Frontal cortex (tissue), 4 donors: Measurements from ENCODE around the gene PSMB10. TPM values are rescaled to one million over a fixed set of nuclear protein-coding genes. Genes with fewer than 3 reads are reported as not detected.
A peak's percentile ranks its signal among the peaks of the same experiment; 100 is the strongest.
"Not testable (repeated sequence)": the region's sequence is repeated elsewhere in the genome, so short reads cannot be mapped to it uniquely, and the experiment has no call there.

ENCODE experiments used
- DNase-seq, 2 donors: peaks; one replicate each; pipeline ENCODE4 v3.0.0; 2012; ENCODE audit warnings: low spot score in 2 of 2
- FAIRE-seq: peaks from 2 replicates; lab custom pipeline; 2012; peaks lifted over from hg19 to GRCh38; lab: Jason Lieb, UNC
- total RNA-seq: library from RNA; depleted of rRNA; stranded (reverse); fragments of >200 nt; gene quantifications from one replicate; pipeline ENCODE4 v1.2.3, GENCODE V29; 2014
- donor health status: control.
- donor health status: control.
- donor health status: control.

The PSMB10 gene
- total RNA-seq, 1 donor from 2014 or later, result 13.0 TPM

DNA sequence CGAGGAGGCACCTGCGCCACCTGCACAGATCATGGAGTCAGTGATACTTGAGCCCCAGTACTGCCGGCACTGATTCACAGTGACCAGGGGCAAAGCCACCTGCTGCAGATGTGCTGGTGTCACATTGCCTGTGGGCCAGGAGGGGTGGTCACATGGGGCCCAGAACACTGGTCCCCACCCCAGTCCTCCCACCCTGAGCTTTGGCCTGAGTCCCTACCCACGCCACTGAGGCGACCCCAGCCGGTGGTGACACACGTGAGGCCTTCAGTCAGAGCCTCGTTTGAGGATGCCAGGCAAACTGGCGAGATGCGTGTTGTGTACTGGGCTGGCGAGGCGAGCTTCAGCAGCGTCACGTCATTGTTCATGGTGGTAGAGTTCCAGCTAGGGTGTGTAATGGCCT, 6.5 kb downstream of the PSMB10 start:
- no peak for FAIRE-seq
- DNase-seq, result no peak

GRCh38 chr16:67928561-67929364, 7.9 kb downstream of the PSMB10 start:
- FAIRE-seq, result no peak
- peak; percentile 59 to 86 for DNase-seq

- FAIRE-seq (no peak), DNase-seq (no peak)
Observed at GRCh38 chr16:67928147-67928546, 8.5 kb downstream of the PSMB10 start.

DNA sequence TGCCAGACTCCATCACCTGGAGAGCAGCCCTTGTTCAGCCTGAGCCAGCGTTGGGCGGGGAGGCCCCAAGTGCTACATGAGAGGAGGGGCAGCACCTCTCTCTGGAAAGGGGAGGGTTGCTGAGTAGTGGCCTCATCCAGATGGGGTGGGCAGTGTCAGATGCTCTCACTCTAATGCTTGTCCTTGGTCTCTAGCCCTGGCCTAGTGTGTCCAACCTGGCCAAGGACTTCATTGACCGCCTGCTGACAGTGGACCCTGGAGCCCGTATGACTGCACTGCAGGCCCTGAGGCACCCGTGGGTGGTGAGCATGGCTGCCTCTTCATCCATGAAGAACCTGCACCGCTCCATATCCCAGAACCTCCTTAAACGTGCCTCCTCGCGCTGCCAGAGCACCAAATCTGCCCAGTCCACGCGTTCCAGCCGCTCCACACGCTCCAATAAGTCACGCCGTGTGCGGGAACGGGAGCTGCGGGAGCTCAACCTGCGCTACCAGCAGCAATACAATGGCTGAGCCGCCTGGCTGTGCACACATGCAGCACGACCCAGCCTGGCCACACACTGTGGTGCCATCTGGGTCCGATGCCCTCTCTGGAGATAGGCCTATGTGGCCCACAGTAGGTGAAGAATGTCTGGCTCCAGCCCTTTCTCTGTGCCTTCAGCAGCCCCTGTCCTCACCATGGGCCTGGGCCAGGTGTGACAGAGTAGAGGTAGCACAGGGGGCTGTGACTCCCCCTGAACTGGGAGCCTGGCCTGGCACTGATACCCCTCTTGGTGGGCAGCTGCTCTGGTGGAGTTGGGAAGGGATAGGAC, 9.3 kb downstream of the PSMB10 start:
- FAIRE-seq (no peak), DNase-seq (no peak)

DNA sequence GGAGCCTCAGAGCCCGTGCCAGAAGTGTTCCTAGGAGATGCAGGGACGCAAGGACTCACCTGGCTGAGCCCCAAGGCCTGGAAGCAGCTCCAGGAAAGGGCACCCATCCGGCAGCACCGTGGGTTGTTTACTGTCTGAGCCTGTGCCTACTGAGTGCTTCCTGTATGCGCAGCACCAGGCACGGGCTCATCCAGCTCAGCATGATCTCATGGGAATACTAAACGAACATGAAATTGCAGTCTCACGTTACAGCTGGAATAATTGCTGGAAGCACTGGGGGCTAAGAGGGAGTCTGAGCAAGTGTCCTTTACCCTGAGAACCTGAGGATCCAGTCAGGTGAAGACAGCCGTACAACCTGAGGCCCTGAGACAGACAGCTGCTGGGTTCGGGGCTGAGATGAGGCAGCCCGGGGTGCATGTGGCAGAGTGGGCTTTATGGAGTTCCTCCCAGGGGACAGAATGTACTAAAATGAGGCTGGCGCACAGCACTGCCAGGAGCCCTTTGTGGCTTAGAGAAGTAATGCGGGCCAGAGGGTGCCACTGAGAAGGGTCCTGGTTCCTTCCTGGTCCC, 10.4 kb downstream of the PSMB10 start:
- peak in 1 of 2 donors; percentile 54 for DNase-seq
- FAIRE-seq, result no peak

GRCh38 chr16:67924140-67924906, 12.3 kb downstream of the PSMB10 start:
- no peak for DNase-seq
- no peak for FAIRE-seq

- no peak for DNase-seq
Observed at GRCh38 chr16:67923414-67924116, 13.1 kb downstream of the PSMB10 start.

GRCh38 chr16:67922740-67923139, 13.9 kb downstream of the PSMB10 start:
- FAIRE-seq, result no peak
- DNase-seq, result no peak

More at GRCh38 chr16:67923414-67924116, 13.1 kb downstream of the PSMB10 start:
- no peak for FAIRE-seq

- DNase-seq (no peak), FAIRE-seq (no peak)
Observed at GRCh38 chr16:67922221-67922620, 14.4 kb downstream of the PSMB10 start.

DNA sequence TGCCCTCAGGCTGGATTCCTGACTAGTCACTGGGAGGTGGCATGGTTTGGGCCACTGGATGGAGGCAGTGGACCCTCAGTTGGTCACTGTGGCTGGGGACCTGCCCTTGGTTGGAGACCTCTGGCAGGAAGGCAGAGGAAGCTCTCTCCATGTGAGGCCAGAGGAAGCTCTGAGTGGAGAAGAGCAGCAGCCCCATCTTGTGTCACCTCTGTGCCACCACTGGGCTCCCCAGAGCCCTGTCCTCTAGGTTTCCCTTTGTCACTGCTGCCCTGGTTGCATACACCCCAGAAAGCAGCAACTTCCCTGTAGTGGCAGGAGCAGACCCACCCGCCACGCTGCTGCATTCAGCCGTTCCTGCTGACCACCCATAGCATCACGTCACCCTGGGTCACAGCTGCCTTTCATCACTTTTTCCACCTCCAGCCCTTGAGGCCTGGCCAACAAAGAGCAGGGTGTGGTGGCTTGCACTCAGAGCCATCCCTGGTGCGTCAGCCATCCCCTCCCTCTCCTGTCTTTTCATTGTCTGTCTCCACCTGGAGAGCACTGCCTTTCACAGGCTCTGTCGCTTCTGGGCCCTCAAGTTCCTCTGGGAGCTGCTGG, 16.9 kb downstream of the PSMB10 start:
- FAIRE-seq (no peak), DNase-seq (no peak)

GRCh38 chr16:67917852-67918236, 18.8 kb downstream of the PSMB10 start:
- no peak for FAIRE-seq
- peak in 1 of 2 donors; percentile 60 for DNase-seq

DNA sequence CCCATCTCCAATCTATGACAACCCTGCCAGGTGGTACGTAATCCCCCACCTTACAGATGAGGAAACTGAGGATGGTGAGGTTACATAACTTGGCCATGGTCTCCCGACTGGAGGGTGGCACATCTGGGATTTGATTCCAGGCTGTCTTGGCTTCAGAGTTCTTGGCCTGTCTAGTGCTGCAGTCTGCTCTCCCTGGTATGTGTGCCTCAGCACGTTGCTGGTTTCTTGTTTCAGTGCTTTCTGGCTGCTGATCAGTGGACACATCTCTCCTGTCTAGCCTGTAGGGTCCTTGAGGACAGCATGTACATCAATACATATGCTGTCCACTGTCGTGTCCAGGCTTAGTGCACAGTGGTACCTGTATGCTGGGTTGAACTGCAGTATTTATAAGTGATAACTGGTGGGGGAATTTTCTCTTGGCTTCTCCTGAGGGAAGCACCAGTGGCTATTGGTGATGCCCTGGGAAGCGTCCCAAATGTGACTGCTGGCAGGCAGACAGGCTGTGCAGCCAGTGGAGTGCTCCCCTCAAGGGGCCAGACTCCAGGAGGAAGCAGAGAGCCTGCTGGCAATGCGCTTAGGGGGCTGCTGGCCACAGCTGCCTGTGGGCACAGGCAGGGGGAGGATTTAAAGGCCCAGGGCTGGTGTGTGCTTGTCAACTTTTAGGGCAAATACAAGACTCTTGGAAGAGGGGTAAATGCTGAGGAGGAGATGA, 19.4 kb downstream of the PSMB10 start:
- no peak for FAIRE-seq
- DNase-seq, result no peak

DNA sequence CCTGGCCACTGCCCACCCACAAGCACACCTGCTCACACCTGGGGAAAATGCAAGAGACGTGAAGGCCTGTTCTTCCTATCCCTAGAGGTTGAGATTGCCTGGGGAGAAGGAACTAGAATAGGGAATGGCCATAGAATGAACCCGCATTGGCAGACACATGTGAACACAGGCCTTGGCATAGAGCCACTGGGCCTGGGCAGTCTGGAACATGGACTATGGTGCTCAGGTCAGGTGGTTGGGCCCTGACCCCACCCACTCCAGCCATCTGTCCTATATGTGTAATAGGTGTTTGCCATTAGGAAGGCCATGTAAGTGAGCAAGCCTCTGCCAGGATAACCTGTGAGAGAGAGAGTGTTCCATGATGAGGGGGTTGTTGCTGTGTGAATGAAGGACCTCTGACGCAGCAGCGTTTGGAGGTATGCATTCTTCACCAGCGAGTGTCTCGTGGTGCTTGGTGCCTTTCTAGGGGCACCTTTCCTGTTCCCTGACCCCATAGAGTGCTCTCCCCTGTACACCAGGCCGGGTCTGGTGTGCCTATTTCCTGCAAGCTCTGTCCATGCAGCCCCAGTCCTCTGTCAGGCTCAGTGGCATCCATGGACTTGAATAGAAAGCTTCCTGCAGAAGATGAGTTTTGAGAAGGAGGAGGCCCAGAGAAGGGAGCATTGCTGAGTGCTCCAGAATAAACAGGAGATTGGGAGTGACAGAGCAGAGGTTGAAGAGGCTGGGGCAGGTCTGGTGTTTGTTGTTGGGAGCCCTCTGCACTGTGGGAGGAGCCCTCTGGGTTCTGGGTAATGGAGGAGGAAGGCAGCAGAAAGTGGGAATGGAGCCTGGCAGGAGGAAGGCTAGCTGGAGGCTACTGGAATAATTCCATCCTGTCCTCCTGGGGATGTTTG, 20.6 kb downstream of the PSMB10 start:
- no peak for FAIRE-seq
- DNase-seq, result no peak

- FAIRE-seq, DNase-seq: not testable (repeated sequence)
Observed at GRCh38 chr16:67915496-67915769, 21.2 kb downstream of the PSMB10 start.

DNA sequence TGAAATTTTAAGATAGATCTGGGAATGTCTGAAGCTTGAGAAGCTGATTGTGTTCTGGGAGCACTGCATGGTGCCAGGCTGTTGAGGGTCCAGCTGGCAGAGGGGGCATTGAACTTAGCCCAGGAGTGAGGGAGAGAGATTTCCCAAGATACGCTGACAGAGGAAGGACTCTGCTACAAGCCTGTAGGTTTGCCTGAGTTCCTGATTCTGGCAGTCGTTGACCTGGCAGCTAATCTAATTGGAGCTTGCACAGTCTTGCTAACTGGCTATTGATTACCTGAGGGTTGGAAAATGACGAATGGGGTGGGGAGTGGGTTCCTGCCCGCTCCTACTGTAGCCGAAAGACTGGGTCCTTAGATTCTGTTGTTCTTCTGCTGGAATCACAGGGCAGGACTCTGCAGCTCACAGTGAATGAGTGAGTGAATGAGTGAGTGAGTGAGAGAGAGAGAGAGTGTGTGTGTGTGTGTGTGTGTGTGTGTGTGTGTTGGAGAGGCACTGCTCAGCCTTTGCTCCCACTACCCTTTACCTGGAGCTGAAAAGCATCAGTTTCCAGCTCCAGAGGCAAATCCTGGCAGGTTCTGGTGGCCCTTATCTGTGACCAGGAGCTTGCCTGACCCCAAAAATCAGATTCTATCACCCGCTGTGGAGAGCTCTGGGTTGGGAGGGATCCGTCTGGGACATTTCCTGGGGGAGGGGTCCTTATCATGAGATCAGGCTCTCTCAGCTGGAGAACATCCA, 21.7 kb downstream of the PSMB10 start:
- DNase-seq, result no peak
- no peak for FAIRE-seq

GRCh38 chr16:67910158-67910557, 26.5 kb downstream of the PSMB10 start:
- DNase-seq, result peak; percentile 55 to 57
- FAIRE-seq, result no peak
